Measurements from ENCODE around the gene CHAT.

The CHAT gene

DNA sequence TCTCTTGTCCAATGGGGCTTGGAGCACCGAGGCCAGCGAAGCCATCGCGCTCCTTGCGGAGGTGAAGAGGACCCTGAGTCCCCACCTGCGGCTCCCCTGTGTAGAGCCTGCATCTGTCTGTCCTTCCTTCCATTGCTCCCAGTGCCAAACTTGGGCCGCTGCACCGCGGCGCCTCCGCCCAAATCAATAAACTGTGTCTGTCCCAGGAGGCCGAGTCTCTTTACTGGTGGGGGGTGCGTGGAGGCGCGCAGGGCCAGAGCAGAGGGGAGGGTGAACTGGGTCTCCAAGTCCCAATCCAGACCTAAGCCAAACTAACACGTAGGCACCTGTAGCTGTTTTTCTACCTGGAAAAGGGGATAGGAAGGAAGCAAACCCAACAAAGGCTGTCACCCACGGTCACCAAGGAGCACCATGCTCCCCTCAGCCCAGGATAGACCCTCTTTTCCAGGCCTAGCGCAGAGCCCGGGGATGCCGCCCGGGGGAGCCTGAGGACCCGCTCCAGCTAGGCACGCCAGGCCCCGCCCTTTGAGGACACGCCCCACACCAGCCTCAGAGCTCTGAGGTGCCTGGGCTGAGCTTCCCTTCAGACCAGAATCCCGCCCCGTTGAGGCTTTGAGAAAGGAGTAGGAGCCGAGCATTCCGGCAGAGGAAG, 1.2 kb upstream of the CHAT start:
- DNase-seq (ENCODE audit: low read depth in 2 of 2), result no peak

DNA sequence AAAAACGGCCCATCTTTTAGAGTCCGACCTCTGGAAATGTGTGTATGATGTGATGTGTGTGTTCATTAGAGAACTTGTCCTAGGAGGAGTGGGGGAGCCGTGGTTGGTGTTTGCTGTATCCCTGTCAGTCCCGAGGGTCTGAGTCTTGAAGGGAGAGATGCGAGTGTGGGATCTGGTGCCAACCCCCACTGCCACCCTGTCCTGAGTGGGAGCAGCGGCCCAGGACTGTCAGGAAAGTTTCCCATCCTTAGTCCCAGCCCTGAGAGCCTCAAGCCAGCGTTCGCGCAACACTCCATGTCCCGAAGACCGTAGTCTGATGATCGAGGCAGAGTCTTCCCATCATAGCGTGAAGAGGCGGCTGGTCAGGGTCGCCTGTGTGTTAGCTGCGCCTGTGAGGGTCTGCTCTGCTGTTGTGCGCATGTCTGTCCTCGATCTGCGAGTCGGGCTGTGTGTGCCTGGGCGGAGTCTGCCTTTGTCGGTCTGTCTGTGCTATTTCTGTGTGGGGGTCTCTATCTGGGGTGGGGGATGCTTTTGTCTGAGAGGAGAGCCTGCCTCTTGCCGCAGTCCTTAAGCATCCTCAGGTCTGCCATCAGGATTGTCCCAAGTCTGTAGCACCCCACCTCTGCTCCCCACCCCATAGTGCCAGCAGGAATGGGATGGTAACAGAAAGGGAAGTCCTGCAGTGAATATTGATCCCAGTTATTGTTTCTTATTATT, 514 bp upstream of the CHAT start:
- DNase-seq (ENCODE audit: low read depth in 2 of 2), result no peak

DNA sequence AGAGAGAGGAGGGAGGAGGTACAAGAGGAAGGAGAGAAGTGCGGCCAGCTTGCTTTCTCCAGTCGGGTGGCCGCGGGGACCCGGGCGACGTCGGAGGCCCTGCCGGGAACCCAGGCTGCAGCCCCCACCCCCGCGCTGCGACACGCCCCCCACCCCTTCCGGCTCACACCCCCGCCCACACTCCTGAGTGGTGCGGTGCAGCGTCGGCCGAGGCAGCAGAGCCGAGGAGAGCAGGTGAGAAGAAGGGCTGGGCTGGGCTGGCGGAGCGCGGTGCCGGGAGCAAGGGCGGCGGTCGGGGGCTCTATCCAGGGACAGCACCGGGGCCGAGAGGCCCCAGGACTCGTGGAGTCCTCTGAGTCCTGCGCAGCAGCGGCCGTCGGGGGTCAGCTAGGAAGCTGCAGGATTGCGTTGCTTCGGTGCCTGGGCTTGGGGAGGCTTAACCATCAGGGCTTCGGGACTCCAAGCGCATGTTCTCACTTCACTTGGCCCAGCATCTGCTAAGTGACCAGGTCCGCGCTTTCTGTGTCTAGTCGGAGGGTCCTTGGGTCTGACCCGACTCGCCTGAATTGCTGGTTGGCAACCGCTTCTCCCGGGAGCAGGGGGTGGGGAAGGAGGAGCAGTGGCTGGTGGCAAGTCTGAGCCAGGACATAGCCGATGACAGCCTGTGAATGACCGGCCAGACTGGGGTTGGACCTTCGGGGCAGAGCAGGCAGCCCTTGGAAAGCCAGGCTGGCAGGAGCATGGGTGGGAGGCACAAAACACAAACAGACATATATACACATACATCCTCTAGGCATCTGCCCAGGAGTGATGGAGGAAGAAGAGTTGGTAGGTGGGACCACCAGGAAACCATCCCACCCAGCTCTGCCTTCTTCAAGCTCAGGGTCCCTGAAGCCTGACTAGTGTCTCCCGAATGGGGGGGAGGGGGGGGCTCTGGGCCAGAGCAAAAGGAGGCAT, 683 bp downstream of the CHAT start:
- no peak for DNase-seq (ENCODE audit: low read depth in 2 of 2)

DNA sequence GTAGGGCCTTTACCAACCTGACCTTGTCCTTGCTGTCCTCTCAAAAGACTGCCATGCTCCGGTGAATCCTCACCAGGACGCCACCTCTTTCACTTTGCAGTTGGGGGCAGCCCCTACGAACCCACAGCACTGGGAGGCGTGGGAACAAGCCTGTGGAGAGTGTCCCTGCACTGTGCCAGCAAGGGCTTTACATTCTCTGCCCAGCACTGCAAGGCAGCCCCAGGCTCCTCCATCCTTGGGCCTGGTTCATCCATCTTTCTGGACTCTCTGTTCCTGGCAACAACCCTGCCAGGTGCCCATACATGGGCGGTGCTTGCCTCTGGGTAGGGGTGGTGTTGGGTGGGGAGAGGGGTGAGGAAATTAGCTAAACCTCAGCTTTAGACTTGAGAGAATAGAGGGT, 1.4 kb downstream of the CHAT start:
- no peak for DNase-seq (ENCODE audit: low read depth in 2 of 2)

DNA sequence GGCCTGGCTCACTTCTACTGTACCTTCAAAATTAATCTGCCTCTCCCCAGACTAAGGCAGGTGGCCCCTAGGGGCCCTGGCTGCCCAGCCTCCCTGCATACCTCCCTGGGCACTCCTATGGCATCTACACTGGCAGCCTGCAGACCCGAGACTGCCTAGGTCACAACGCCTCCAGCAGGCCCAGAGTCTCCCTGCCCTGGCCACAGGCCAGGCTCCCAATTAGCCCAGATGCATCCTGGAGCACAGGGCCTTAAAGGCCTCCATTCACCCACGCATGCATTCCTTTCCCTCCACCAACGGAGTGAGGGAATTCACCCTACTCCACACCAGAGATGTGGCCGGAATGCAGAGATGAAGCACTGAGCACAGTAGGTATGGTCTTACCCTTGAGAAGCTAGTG, 1.9 kb downstream of the CHAT start:
- DNase-seq (ENCODE audit: low read depth in 2 of 2), result no peak

DNA sequence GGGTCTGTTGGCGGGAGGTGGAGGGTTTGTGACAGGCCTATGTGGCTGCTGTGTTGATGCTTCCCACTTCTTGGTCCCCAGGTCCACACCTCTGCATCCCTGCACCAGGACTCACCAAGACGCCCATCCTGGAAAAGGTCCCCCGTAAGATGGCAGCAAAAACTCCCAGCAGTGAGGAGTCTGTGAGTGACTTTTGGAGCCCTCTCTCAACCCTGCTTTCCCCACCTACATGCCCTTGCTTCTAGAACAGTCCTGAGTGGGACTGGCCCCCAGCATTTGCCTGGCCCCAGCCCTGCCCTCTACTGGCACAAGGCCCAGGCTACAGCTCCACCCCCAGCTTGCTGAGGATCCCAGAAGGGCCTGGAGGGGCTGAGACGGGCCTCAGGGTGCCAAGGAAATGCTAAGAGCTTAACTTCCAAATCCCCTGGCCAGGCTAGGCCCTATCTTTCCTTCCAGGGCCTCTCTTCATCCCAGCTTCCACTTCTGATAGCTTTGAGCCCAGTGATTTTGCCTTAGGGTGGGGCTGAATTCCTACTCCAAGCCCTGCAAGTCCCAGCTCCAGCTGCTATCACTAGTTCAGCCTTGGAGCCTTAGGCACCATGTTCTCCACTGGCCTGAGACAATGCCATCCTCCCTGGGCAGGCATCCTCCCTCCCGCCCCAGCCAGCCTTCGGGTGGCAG, 2.7 kb downstream of the CHAT start:
- no peak for DNase-seq (ENCODE audit: low read depth in 2 of 2)

DNA sequence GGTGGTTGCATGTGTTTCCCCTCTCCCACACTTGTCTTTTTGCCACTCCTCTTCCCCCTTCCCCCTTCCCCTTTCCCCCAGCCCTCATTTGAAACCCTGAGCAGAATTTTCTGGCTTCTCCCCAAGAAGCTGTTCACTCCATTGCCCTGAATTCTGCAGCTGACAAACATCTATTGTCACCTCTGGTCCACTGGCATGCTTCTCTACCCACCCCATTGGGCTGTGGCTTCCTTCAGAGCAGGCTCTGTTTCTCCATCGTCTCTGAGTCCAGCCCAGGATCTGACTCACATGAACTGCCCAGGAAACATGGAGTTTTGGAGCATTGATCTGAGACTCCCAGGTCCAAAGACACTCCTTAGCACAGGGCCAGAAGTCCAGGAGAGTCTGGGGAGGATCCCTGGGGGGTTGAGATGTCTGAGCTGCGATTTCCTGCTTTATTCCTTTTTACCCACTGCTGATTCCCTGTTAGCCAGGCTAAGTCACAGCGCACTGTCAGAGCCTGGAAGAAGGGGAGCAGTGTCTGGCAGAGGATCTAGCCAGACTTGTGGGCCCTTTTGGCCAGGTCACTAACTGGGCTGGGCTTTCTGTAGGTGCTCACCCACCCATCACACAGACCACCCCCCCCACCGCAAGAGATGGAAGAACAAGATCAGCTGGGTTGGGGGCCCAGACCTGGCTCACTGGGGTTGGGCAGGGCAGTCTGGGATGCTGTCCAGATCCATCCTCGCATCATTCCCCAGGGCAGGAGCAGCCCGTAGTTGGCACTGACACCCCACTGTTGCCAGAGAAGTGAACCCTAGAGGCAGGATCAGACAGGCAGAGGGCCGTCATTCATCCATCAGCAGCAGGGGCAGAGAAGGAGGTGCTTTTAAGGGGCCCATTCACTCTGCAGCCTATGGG, 3.5 kb downstream of the CHAT start:
- no peak for DNase-seq (ENCODE audit: low read depth in 2 of 2)

DNA sequence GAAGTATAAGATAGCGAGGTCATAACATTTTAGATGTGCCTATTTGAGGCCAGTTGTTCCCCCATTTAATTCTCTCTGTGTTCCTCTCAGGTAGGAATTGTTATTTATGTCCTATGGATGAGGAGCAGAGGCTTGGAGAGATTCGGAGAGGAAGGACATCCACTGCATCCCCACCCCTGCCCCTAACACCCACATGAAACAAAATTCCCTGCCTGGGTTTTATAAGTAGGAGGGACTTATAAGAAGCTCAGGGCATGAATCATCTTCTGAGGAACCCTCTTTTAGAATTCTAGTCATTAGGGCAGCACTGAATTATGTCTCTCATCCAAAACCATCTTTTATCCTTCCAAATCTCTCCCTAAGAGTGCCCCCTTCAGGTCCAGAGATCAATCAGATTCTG, 5.0 kb downstream of the CHAT start:
- no peak for DNase-seq (ENCODE audit: low read depth in 2 of 2)

DNA sequence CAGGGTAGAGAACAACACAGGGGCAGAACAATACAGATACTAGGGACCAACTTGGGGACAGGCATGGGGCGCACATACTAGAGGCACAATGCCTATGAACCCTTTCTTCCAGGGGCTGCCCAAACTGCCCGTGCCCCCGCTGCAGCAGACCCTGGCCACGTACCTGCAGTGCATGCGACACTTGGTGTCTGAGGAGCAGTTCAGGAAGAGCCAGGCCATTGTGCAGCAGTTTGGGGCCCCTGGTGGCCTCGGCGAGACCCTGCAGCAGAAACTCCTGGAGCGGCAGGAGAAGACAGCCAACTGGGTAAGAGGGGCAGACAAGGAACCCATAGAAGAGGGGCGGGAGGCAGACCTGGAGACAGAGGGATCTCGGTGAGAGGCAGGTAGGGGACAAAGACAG, 5.8 kb downstream of the CHAT start:
- DNase-seq (ENCODE audit: low read depth in 2 of 2), result no peak

DNA sequence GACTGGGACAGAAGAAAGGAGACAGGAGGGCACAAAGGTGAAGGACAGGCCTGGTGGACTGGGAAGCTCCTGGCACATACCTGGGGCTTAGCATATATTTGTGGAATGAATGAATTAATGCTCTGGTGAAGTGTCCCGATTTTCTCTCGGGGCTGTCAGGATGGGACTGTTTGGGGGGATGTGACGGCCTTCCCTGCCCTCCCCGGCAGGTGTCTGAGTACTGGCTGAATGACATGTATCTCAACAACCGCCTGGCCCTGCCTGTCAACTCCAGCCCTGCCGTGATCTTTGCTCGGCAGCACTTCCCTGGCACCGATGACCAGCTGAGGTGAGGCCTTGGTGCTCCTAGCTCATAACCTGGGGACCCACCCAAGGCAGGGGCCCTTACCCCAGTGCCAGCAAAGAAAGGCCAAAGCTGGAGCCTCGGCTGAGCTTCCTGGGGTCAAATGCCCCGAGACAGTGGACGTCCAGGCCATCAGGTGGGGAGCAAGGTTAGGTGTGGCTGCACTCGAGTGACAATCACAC, 6.5 kb downstream of the CHAT start:
- no peak for DNase-seq (ENCODE audit: low read depth in 2 of 2)

DNA sequence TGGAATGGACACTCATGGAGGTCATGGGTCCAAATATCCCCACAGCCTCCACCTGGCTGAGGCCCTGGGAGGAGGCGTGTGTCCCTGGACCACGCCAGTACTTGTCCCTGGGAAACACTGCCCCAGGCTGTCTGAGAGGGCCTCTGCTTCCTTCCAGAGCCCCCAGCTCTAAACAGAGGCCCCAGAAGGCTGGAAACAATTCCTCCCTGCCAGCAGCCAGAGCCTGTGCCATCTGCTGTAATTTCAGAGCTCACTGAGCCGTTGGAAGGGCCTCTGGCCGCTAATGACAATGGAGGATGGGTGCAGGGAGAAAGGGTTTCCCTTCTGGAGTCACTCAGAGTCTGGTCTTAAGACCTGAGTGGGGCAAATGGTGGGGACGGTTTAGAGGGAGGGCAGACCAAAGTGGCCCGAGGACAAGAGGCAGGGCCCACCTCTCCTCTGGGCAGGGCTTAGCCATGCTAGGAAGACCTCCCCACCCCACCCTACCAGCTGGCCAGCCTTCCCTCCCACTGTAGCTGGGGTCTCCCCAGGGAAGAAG, 7.1 kb downstream of the CHAT start:
- DNase-seq (ENCODE audit: low read depth in 2 of 2), result no peak

DNA sequence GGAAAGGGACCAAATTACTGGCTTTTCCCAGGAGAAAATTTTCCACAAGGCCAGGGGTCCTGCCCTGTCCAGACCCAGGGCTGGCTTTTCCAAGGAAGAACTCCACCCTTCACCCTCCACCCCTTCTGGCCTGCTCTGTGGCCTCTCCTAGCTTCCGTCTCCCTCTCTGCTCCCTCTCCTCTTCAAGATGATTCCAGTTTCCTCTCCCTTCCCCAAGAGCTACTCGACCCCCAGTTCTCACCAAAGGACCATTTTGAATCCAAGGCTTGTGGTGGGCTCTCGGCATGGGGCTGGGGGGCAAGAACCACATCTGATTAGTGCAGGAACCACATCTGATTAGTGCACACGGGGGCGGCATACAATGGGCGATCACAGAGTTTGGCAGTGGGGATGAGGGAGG, 7.7 kb downstream of the CHAT start:
- DNase-seq (ENCODE audit: low read depth in 2 of 2), result no peak

DNA sequence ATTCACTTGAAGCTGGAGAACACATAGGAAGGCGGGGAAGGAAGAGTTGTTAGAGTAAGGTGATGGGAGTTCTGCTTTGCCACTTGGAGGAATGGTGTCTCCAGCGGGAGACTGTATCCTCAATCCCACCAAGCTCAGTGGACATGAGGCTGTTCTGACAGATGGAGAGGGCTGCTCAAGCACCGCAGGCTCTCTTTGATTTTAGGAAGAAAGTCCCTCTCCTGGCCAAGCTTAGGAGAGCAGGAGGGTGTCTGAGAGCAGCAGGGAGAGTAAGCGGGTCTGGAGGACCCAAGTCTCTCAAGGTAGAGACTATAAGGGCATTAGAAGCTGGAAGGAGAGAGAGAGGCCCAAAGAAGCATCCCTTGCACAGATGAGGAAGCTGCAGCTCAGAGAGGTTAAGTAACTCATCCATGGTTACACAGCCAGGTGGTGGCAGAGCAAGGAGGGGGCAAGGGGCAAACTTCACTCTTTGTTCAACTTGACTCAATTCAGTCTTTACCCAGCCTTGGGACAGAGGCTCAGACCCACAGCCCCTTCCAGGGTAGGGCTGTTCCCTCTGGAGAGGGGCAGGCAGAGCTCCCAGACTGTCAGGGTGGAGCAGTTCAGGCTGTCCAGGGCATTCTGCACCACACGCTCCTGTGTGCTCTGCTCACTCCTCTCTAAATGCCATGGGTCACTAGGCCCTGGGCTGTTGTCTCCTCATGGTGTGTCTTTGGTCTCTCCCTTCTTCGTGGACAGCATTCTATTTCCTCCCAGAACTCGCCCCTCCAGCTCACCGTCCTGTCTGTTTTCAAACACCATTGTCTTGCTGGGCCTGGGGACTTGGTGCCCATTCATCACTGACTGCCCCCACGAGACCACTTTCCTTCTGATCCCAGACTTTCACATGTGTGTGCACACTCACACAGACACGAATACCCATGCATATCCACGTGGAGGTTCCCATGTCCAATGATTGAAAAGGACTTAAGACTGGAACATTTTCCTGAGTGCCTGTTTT, 8.9 kb downstream of the CHAT start:
- DNase-seq (ENCODE audit: low read depth in 2 of 2), result no peak

DNA sequence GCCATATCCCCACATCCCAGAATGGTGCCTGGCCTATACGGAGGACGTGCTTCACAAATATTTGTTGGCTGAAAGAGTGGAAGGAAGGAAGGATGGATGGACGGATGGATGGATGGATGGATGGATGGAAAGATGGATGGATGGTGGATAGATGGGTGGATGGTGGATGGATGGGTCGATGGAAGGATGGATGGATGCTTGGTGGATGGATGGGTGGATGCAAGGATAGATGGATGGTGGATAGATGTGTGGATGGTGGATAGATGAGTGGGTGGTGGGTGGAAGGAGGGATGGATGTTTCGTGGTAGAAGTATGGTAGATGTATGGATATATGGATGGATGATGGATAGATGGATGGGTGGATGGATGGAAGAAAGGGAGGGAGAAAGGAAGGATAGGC, 10.8 kb downstream of the CHAT start:
- no peak for DNase-seq (ENCODE audit: low read depth in 2 of 2)

DNA sequence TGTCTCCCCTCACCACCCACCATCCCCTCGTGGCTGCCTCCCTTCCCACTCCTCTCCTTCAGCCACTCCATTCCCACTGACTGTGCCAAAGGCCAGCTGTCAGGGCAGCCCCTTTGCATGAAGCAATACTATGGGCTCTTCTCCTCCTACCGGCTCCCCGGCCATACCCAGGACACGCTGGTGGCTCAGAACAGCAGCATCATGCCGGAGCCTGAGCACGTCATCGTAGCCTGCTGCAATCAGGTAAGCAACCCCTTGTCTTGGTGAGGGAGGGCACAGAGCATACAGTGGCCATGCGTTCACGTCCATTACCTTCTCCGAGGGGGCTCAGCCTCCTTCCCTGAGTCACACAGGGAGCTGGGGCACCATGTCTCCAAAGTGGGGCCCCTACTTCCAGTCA, 11.6 kb downstream of the CHAT start:
- no peak for DNase-seq (ENCODE audit: low read depth in 2 of 2)

DNA sequence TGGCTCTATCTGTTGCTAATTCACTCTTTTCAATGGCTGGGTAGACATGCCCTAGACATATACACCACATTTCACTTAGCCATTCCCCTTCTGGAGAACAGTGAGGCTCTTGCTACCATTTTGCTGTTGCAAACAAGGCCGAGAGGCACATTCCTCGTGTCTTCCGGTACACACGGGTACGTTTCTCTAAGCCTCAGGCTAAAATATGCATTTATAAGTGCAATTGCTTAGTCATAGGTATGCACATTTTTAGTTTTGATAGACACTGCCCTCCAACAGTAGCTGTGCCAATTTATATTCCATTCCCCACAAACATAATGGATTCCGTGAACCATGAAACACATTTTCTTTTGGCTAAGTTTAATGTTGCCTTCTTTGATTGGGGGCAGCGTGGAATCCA, 13.2 kb downstream of the CHAT start:
- no peak for DNase-seq (ENCODE audit: low read depth in 2 of 2)

DNA sequence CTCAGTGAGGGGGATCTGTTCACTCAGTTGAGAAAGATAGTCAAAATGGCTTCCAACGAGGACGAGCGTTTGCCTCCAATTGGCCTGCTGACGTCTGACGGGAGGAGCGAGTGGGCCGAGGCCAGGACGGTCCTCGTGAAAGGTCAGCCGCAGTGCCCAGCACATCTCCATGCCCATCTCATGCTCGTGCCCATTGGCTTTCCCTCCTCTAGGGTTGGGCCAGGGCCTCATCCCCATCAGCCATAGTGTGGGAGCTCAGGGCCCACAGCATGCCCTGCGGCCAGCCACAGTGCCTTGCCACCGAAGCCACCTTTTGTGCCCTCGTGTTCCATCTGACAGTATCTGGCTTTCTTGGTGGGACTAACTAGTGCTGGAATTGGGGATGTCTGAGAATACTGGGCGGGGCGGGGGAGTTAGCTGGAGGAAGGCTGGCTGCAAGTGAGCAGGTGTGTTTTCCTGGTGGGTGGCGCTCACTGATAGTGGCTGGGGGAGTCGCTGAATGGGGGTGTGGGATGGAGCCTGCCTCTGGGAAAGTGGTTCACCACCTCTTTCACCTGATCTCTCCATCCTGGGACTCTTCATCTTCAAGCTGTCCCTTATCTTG, 13.9 kb downstream of the CHAT start:
- no peak for DNase-seq (ENCODE audit: low read depth in 2 of 2)

DNA sequence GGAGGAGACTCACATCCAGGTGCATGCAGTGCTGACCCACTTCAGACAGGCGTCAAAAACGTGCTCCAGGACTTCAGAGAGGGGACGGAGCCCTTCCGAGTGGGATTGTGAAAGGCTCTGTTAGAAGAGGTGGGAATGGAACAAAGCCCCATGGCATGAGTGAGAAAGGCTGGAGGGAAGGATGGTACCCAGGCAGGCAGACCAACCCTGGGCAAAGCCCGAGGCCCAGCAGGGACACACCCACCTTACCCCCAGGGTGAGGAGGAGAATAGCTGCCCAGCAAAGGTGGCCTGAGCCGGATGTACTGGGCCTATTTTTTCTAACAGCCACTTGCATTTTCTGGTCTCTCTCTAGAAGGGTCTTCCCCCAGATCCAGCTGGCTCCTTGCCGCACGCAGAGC, 14.8 kb downstream of the CHAT start:
- no peak for DNase-seq (ENCODE audit: low read depth in 2 of 2)

DNA sequence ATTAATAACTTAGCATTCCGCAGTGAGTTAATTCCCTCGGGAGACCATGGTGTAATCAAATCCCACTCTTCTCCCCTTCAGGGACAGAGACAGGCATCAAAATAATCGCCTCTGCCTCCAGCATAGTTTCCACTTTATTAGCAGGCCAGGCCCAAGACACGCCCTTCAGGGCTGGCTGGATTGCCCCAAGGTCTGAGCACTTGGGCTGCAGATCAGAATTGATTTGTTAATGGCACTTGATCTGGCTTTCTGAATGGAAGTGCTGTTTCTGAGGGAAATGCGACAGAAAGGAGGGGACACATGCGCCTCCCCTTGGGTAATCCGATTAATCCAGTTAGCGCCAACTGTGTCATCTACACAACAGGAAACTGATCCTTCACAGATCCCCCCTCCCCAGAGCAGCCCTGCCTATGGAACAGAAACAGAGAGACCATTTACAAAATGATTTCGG, 15.6 kb downstream of the CHAT start:
- no peak for DNase-seq (ENCODE audit: low read depth in 2 of 2)
